ENCODE results near the gene PPM1E. TPM values are rescaled to one million over a fixed set of nuclear protein-coding genes. Genes with fewer than 3 reads are reported as not detected.

The PPM1E gene
- total and polyA plus RNA-seq, 2 of the 4 experiments (the other 2 are of a cell fraction) = under 0.01 to 0.05 TPM

DNA sequence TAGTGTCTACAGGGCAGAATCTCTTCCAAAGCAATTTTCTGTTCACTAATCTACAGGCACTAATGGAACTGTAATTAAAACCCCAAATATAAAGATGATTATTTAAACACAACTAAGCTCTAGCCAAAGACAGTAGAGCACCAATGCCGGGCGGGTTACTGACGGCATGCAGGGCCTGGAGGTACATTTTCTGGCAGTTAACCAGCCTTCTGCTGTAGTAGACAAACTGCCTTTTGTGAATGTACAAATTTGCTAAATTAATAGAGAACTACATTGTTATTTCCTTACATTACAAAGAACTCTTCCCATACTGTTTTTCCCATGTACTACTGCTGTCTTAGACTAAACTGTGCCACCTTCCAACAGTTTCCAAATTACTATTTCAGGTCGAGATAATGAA lies 243.2 kb downstream of the PPM1E start:
- Histone ChIP-seq H3K23ac (ENCODE audit: low read depth, low read length) (no peak overlapping the region), H4K5ac (ENCODE audit: low read depth, low read length) (no peak overlapping the region), H3K4me1 (ENCODE audit: control insufficient read depth, insufficient read depth, low read length) (peaks cover 12% of the 10 kb centered on the region), H4K8ac (ENCODE audit: low read depth in 2 of 2, low read length in 2 of 2) (no peak overlapping the region), H3K56ac (ENCODE audit: extremely low read depth, insufficient read depth, low read length) (no peak overlapping the region), H3K4ac (ENCODE audit: low read depth, low read length) (no peak overlapping the region), H3K79me1 (ENCODE audit: low read depth in 1 of 2, low read length in 2 of 2) (peaks cover 0 to 4% of the 10 kb centered on the region in 2 experiments; a peak in 1 of 4 replicates), H2BK120ac (ENCODE audit: low read depth, low read length) (no peak overlapping the region), H3K9me1 (ENCODE audit: insufficient read depth, low read length) (no peaks in the 10 kb centered on the region; the same call in 1 of the 2 replicates), H4K20me1 (ENCODE audit: insufficient read depth, low read length) (no peaks in the 10 kb centered on the region), H4K91ac (ENCODE audit: insufficient read depth, low read depth, low read length) (no peak overlapping the region), H3K27me3 (ENCODE audit: control insufficient read depth, insufficient read depth, low read length) (no peaks in the 10 kb centered on the region), H2BK20ac (ENCODE audit: low read depth, low read length) (no peak overlapping the region), H3K4me3 (ENCODE audit: insufficient read depth, low read depth, low read length) (no peak overlapping the region), H2AK5ac (ENCODE audit: low read depth, low read length) (no peak overlapping the region), H2AK9ac (replicated peaks; ENCODE audit: low read depth, low read length, poor library complexity) (no peak overlapping the region), H2AFZ (replicated peaks; ENCODE audit: low read length, poor library complexity) (no peak overlapping the region), H3K27ac (ENCODE audit: insufficient read depth, low read length) (no peak overlapping the region), H3K14ac (replicated peaks; ENCODE audit: low read depth, low read length) (no peak overlapping the region), H3K4me2 (ENCODE audit: low read depth, low read length) (no peak overlapping the region), H3K9ac (ENCODE audit: low read depth, low read length) (no peak overlapping the region), H3K36me3 (ENCODE audit: control insufficient read depth, insufficient read depth, low read length) (peaks cover 3% of the 10 kb centered on the region; the same call in 1 of the 2 replicates), H3K9me3 (ENCODE audit: control insufficient read depth, insufficient read depth, low read length) (no peaks in the 10 kb centered on the region), H2BK15ac (ENCODE audit: low read depth, low read length) (no peak overlapping the region), H2BK5ac (ENCODE audit: low read depth, low read length, poor library complexity, severe bottlenecking) (no peak overlapping the region), H3K18ac (ENCODE audit: low read depth, low read length) (no peak overlapping the region)
- intact Hi-C loops (cut with micrococcal nuclease) (no loop called here), in situ Hi-C loops (cut with MboI; ENCODE audit: low sequenced_read_pairs) (loop anchor here (5.0 kb wide), 1 partner anchor 477 kb away; no protein-coding TSS in a partner anchor), dilution Hi-C loops (cut with HindIII; ENCODE audit: low sequenced_read_pairs, unreplicated experiment) (no loop called here)
- ATAC-seq (ENCODE audit: low read depth) = no peak
- no CpG with 5 or more reads among the region's 4 CpGs for WGBS, 2 experiments (ENCODE audit: extremely low coverage in 2 of 2, insufficient read length in 1 of 2)
- ChIA-PET POLR2A (ENCODE audit: unreplicated experiment) (no interaction called here), CTCF (no interaction called here)
- no peak for TF ChIP-seq RCOR1 (IDR thresholded peaks at IDR 0.05; ENCODE audit: insufficient replicate concordance, low read length)
- TF ChIP-seq RAD21 (IDR thresholded peaks at IDR 0.05; ENCODE audit: low read length) = no peak
- no peak for TF ChIP-seq POLR2A (IDR thresholded peaks at IDR 0.05; ENCODE audit: low read depth, low read length)
- TF ChIP-seq CEBPB (IDR thresholded peaks at IDR 0.05; ENCODE audit: low read depth, low read length) = no peak
- TF ChIP-seq, protein P1, sequence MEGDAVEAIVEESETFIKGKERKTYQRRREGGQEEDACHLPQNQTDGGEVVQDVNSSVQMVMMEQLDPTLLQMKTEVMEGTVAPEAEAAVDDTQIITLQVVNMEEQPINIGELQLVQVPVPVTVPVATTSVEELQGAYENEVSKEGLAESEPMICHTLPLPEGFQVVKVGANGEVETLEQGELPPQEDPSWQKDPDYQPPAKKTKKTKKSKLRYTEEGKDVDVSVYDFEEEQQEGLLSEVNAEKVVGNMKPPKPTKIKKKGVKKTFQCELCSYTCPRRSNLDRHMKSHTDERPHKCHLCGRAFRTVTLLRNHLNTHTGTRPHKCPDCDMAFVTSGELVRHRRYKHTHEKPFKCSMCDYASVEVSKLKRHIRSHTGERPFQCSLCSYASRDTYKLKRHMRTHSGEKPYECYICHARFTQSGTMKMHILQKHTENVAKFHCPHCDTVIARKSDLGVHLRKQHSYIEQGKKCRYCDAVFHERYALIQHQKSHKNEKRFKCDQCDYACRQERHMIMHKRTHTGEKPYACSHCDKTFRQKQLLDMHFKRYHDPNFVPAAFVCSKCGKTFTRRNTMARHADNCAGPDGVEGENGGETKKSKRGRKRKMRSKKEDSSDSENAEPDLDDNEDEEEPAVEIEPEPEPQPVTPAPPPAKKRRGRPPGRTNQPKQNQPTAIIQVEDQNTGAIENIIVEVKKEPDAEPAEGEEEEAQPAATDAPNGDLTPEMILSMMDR (conservative IDR thresholded peaks at IDR 0.05; ENCODE audit: low read depth, low read length) = no peak
- no peak for TF ChIP-seq MAZ (IDR thresholded peaks at IDR 0.05; ENCODE audit: borderline replicate concordance, low read depth, low read length)
- TF ChIP-seq FOS (IDR thresholded peaks at IDR 0.05; ENCODE audit: low read depth, low read length) = no peak
- TF ChIP-seq, protein P2, sequence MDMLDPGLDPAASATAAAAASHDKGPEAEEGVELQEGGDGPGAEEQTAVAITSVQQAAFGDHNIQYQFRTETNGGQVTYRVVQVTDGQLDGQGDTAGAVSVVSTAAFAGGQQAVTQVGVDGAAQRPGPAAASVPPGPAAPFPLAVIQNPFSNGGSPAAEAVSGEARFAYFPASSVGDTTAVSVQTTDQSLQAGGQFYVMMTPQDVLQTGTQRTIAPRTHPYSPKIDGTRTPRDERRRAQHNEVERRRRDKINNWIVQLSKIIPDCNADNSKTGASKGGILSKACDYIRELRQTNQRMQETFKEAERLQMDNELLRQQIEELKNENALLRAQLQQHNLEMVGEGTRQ (IDR thresholded peaks at IDR 0.05; ENCODE audit: low read depth, low read length) = no peak
- TF ChIP-seq CHD1 (IDR thresholded peaks at IDR 0.05; ENCODE audit: low read depth, low read length) = no peak
- no peak for TF ChIP-seq BHLHE40 (IDR thresholded peaks at IDR 0.05; ENCODE audit: low read depth, low read length)
- DNase-seq = no peak
- BruUV-seq (replicated peaks) = no TSS peak

Measured in IMR-90 (cell line).